Activated T-cell treated with anti-CD3 and anti-CD28 coated beads for 4 hours (primary cell): Measurements from ENCODE around the gene RXRA.

Experiments used
- DNase-seq: peaks from one replicate; pipeline ENCODE4 v3.0.0-alpha.2; 2020

RXRA gene

GRCh38 chr9:134477927-134478326 lies 151.7 kb downstream of the RXRA start:
- no peak for DNase-seq

- DNase-seq = no peak
Measured at GRCh38 chr9:134481762-134482161, 155.5 kb downstream of the RXRA start.

GRCh38 chr9:134482226-134482625 lies 156.0 kb downstream of the RXRA start:
- no peak for DNase-seq

- no peak for DNase-seq
Measured at GRCh38 chr9:134483361-134484184, 157.3 kb downstream of the RXRA start.

- no peak for DNase-seq
Measured at GRCh38 chr9:134484479-134484878, 158.2 kb downstream of the RXRA start.

- no peak for DNase-seq
Measured at GRCh38 chr9:134485653-134486052, 159.4 kb downstream of the RXRA start.

GRCh38 chr9:134486143-134486591 lies 159.9 kb downstream of the RXRA start:
- no peak for DNase-seq

GRCh38 chr9:134486596-134486995 lies 160.3 kb downstream of the RXRA start:
- no peak for DNase-seq
